ENCODE results near the gene RPLP2.

The RPLP2 gene

GRCh38 chr11:860234-861104 is 50.7 kb downstream of the RPLP2 start:
- H3K27ac ChIP-seq, result no peak overlapping the region
- DNase-seq (ENCODE audit: low read depth, low spot score), result no peak

DNA sequence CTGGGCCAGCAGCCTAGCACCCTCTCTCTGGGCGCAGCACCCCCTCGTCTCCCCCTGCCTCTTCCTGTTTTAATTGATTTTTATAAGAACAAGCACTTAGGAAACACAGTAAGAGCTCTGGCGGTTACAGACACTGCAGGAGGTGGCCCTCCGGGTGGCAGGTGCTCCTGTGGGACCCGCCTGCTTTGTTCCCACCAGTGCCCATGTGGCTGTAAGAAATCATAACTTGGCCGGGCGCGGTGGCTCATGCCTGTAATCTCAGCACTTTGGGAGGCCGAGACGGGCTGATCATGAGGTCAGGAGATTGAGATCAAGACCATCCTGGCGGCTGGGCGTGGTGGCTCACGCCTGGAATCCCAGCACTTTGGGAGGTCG is 51.3 kb downstream of the RPLP2 start:
- no peak for DNase-seq (ENCODE audit: low read depth, low spot score)
- H3K27ac ChIP-seq, result no peak overlapping the region

- H3K27ac ChIP-seq, result no peak overlapping the region
- DNase-seq (ENCODE audit: low read depth, low spot score), result no peak
Measured at GRCh38 chr11:862081-862661, 52.4 kb downstream of the RPLP2 start.
